GM12891 (cell line): Measurements from ENCODE around the gene USP1.

Experiments
- POLR2A ChIP-seq: IDR thresholded peaks from 2 replicates; pipeline ENCODE4 v1.6.1; 2011; ENCODE audit warnings: low read depth, low read length, control low read depth
- POLR2AphosphoS5 ChIP-seq: IDR thresholded peaks from 2 replicates; pipeline ENCODE4 v1.6.1; 2011; ENCODE audit warnings: low read depth, low read length, control low read depth
- TAF1 ChIP-seq: IDR thresholded peaks from 2 replicates; pipeline ENCODE4 v1.6.1; 2011; ENCODE audit warnings: low read depth, low read length, control low read depth

GRCh38 chr1:62390071-62390470, 46.8 kb upstream of the USP1 start:
- TF ChIP-seq POLR2AphosphoS5 = no peak
- no peak for TF ChIP-seq TAF1
- TF ChIP-seq POLR2A = no peak
